HG03457 (cell line): Measurements from ENCODE around the gene MEGF10.
"Not testable (repeated sequence)": the region's sequence is repeated elsewhere in the genome, so short reads cannot be mapped to it uniquely, and the experiment has no call there.

Source experiments
- ATAC-seq: cut with Tn5 transposase; IDR thresholded peaks from one replicate; pipeline ENCODE4 v1.9.1; 2021; ENCODE audit warnings: moderate number of reproducible peaks; ENCODE audit not compliant: unreplicated experiment

MEGF10 gene

GRCh38 chr5:127290019-127290945 is at the start of gene MEGF10:
Gene MEGF10, plus strand, starts transcription at chr5:127290796. Its CDS starts 40,513 bp downstream, at chr5:127331309.
- ATAC-seq: no peak

- ATAC-seq: no peak
Observed at GRCh38 chr5:127243011-127243410, 47.6 kb upstream of the MEGF10 start.

- no peak for ATAC-seq
Observed at GRCh38 chr5:127254729-127255284, 35.8 kb upstream of the MEGF10 start.

GRCh38 chr5:127256886-127257597 is 33.6 kb upstream of the MEGF10 start:
- no peak for ATAC-seq

- ATAC-seq: no peak
Observed at GRCh38 chr5:127260686-127261085, 29.9 kb upstream of the MEGF10 start.

DNA sequence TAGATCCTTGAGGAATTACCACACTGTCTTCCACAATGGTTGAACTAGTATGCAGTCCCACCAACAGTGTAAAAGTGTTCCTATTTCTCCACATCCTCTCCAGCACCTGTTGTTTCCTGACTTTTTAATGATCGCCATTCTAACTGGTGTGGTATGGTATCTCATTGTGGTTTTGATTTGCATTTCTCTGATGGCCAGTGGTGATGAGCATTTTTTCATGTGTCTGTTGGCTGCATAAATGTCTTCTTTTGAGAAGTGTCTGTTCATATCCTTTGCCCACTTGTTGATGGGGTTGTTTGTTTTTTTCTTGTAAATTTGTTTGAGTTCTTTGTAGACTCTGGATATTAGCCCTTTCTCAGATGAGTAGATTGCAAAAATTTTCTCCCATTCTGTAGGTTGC is 25.1 kb upstream of the MEGF10 start:
- not testable (repeated sequence) for ATAC-seq

DNA sequence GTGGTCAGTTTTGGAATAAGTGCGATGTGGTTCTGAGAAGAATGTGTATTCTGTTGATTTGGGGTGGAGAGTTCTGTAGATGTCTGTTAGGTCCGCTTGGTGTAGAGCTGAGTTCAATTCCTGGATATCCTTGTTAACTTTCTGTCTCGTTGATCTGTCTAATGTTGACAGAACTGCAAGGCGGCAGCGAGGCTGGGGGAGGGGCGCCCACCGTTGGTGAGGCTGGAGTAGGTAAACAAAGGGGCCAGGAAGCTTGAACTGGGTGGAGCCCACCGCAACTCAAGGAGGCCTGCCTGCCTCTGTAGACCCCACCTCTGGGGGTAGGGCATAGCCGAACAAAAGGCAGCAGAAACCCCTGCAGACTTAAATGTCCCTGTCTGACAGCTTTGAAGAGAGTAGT is 22.3 kb upstream of the MEGF10 start:
- ATAC-seq: not testable (repeated sequence)

GRCh38 chr5:127270713-127271112 is 19.9 kb upstream of the MEGF10 start:
- ATAC-seq: not testable (repeated sequence)

DNA sequence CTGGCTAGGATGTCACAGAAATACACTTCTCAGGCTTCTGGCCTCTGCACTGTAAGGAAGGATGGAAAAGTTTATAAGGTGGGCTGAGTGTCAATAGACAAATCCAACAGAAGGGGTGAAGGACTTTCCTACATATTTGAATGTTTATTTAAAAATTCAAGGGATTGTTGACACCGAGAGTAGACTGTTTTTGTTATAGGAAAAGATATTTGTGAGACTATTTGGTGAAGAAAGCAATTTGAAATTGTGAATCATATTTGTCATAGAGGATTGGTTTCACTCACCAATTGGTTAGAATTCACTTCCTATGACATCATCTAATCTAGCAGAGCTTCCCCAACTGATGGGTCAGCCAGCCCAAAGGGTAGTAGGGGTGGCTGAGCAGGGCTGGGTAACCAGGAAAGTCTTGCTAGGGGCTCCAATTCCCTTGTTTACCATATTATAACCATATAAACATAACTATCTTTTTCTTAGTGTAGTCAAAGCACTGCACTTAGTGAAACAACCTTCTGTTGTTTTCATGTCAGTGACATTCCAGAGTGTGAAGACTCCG is 14.9 kb upstream of the MEGF10 start:
- no peak for ATAC-seq

GRCh38 chr5:127280491-127281220 is 9.9 kb upstream of the MEGF10 start:
- no peak for ATAC-seq

DNA sequence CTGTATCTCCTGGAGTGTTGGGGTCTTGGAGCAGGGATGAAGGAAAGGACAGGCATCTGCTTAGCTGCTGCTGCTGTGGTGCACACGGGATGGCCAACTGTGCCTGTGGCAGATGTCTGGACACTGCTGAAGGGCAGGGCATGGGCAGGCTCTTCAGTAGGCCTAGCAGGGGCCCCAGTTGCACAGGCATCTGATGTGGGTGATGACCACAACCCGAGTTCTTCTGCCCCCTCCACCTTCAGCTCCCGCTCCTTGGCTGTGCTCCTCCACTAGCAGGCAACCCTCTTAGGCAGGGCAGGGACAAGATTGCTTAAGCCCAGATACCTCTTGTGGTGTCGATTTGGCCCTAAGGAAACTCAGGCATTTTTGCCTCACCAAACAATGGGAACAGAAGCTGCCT is 9.0 kb upstream of the MEGF10 start:
- ATAC-seq: no peak

DNA sequence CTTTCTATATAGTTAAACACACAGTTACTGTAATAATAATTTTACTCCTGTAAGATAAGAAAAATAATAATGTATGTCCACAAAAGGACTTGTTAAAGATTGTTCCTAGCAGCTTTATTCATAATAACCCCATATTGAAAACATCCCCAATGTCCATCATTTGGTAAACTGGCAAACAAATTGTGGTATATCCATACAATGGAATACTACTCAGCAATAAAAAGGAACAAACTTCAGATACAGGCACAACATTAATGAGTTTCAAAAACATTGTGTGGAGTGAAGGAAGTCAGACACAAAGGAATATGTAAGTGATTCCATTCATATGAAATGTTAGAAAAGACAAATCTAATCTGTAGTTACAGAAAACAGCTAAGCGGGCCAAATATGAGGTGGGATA is 1.9 kb upstream of the MEGF10 start:
- no peak for ATAC-seq

DNA sequence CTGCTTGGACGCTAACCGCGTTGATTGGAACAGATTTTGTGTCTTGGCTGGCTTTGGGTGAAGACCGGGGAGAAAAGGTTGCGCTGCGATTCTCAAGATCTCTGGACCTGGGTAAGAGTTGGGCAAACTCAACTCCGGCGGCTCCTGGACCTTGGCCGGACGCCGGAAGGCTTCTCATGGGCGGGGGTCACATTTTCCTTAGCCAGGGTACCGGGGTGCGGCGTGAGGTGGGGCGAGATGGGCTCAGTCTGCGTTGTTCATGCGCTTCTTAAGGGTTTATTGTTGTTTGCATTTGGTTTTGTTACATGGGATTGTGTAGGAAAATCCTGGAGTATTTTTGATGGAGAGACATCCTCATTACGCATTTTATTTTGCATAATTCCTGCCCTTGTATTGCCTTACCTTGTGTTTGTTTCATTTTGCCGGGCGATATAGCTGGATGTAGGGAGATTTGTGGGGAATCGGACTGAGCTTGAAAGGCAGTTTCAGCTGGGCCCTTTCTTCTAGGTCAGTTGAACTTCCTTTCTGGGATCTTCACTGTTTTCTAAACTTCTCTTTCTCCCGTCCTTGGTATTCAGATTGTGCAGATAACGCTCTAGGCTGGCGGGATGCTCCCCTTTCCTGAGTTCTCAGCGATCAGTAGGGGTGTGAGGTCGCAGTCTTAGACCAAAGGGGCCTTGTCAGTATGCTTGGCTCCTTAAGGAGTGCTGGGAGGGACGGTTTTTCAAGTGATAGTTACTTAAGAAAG is 524 bp downstream of the MEGF10 start:
- no peak for ATAC-seq

GRCh38 chr5:127292030-127292735 is 1.6 kb downstream of the MEGF10 start:
- no peak for ATAC-seq

GRCh38 chr5:127293373-127293772 is 2.8 kb downstream of the MEGF10 start:
- no peak for ATAC-seq

GRCh38 chr5:127294829-127295228 is 4.2 kb downstream of the MEGF10 start:
- no peak for ATAC-seq

DNA sequence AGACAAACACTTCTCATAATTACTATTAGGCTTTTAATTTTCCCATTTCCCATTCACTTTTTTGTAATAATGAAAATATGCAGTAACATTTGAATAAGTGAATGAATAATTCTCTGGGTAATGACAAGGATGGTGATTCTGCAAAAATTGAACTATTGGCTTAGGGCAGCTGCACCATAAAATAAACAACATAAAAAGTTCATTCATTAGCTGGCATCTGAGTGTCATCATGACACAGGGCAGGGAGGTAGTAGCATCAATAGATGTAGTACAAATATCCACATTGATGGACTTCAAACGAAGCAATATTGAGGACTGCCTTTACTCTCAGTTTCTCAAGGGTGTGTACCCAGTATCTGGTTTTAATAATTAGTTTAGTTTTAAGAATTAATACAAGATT is 4.9 kb downstream of the MEGF10 start:
- no peak for ATAC-seq

- no peak for ATAC-seq
Observed at GRCh38 chr5:127296321-127296720, 5.7 kb downstream of the MEGF10 start.

DNA sequence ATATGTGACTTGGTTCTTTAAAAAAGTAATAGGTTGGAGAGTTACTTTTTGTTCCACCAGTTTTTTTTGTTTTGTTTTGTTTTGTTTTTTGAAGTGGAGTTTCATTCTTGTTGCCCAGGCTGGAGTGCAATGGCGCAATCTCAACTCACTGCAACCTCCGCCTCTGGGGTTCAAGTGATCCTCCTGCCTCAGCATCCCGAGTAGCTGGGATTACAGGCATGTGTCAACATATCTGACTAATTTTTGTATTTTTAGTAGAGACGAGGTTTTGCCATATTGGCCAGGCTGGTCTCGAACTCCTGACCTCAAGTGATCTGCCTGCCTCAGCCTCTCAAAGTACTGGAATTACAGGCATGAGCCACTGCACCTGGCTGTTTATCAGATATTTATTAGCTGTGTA is 6.3 kb downstream of the MEGF10 start:
- ATAC-seq: not testable (repeated sequence)
